WI38 (cell line): ENCODE data around the gene CEBPE.

ENCODE experiments used
- H3K4me3 ChIP-seq: 2 replicates; pipeline ENCODE4 v1.5.1; 2011; ENCODE audit warnings: low read depth, mild to moderate bottlenecking, control low read depth, low read length
- CTCF ChIP-seq: IDR thresholded peaks from 2 replicates; pipeline ENCODE4 v1.5.1; 2012; ENCODE audit warnings: low read depth, mild to moderate bottlenecking, control low read depth, low read length

The CEBPE gene

GRCh38 chr14:23142826-23143225 is 23.8 kb upstream of the CEBPE start:
- no peak for TF ChIP-seq CTCF

GRCh38 chr14:23141706-23142444 is 22.8 kb upstream of the CEBPE start:
- no peak overlapping the region for H3K4me3 ChIP-seq
- TF ChIP-seq CTCF, result no peak

More at GRCh38 chr14:23142826-23143225, 23.8 kb upstream of the CEBPE start:
- H3K4me3 ChIP-seq, result no peak overlapping the region

- H3K4me3 ChIP-seq, result no peak overlapping the region
- no peak for TF ChIP-seq CTCF
These were observed 21.3 kb upstream of the CEBPE start for GRCh38 chr14:23140371-23140770.

- no peak overlapping the region for H3K4me3 ChIP-seq
- no peak for TF ChIP-seq CTCF
These were observed 20.8 kb upstream of the CEBPE start for GRCh38 chr14:23139874-23140273.

GRCh38 chr14:23137813-23138535 is 18.9 kb upstream of the CEBPE start:
- no peak overlapping the region for H3K4me3 ChIP-seq
- no peak for TF ChIP-seq CTCF

- no peak overlapping the region for H3K4me3 ChIP-seq
- no peak for TF ChIP-seq CTCF
These were observed 18.2 kb upstream of the CEBPE start for GRCh38 chr14:23137192-23137812.
